HepG2 (cell line): Measurements from ENCODE around the gene GATAD2B. TPM values are rescaled to one million over a fixed set of nuclear protein-coding genes. Genes with fewer than 3 reads are reported as not detected.

Source experiments
- ATF3 ChIP-seq: sonication (generic); formaldehyde crosslinking; IDR thresholded peaks from 2 replicates; pipeline ENCODE4 v1.4.0; 2020; ENCODE audit warnings: missing genetic modification reagents
- CCDC6 ChIP-seq: sonication (generic); formaldehyde crosslinking; IDR thresholded peaks from 2 replicates; pipeline ENCODE4 v1.8.1; 2022; ENCODE audit warnings: mild to moderate bottlenecking, missing genetic modification reagents, moderate library complexity
- HNRNPUL1 ChIP-seq: fragments of 200-400 bp; formaldehyde crosslinking; IDR thresholded peaks from 2 replicates; pipeline ENCODE4 v1.6.1; 2017; ENCODE audit warnings: low read depth, mild to moderate bottlenecking, low read length, moderate library complexity
- KDM5A ChIP-seq: fragments of 200-600 bp; sonication (generic); IDR thresholded peaks from 2 replicates; pipeline ENCODE4 v1.7.0; 2018; ENCODE audit warnings: antibody characterized with exemption, mild to moderate bottlenecking, low read length, borderline replicate concordance
- KLF15 ChIP-seq: sonication (generic); formaldehyde crosslinking; IDR thresholded peaks from 2 replicates; pipeline ENCODE4 v1.8.1; 2023; ENCODE audit warnings: borderline replicate concordance, mild to moderate bottlenecking, inconsistent platforms, missing genetic modification reagents, mixed read lengths
- MAFK ChIP-seq, 2 experiments: IDR thresholded peaks in 1 of 2; conservative IDR thresholded peaks in 1 of 2; 2 replicates each; pipeline ENCODE4 v1.6.1; 2011; ENCODE audit warnings: improper control_type of control experiment in 2 of 2, low read length in 2 of 2
- MEF2D ChIP-seq: sonication (generic); formaldehyde crosslinking; IDR thresholded peaks from 2 replicates; pipeline ENCODE4 v1.5.1; 2020; ENCODE audit warnings: mild to moderate bottlenecking, missing genetic modification reagents
- MEIS2 ChIP-seq: sonication (generic); formaldehyde crosslinking; IDR thresholded peaks from 2 replicates; pipeline ENCODE4 v1.9.0; 2021; ENCODE audit warnings: mild to moderate bottlenecking, missing genetic modification reagents
- MIER3 ChIP-seq: IDR thresholded peaks from 2 replicates; pipeline ENCODE4 v1.6.1; 2016; ENCODE audit warnings: missing compliant biosample characterization, borderline replicate concordance
- ONECUT2 ChIP-seq: sonication (generic); formaldehyde crosslinking; IDR thresholded peaks from 2 replicates; pipeline ENCODE4 v1.4.0; 2020; ENCODE audit warnings: missing genetic modification reagents
- SRSF1 ChIP-seq: fragments of 200-400 bp; formaldehyde crosslinking; optimal IDR thresholded peaks from 2 replicates; pipeline ENCODE3; 2017; ENCODE audit warnings: mild to moderate bottlenecking, low read depth, low read length, moderate library complexity
- TRIM24 ChIP-seq: sonication (generic); formaldehyde crosslinking; IDR thresholded peaks from 2 replicates; pipeline ENCODE4 v1.8.0; 2022; ENCODE audit warnings: mild to moderate bottlenecking, missing genetic modification reagents
- XRCC5 ChIP-seq: fragments of 200-400 bp; formaldehyde crosslinking; optimal IDR thresholded peaks from 2 replicates; pipeline ENCODE3; 2017; ENCODE audit warnings: mild to moderate bottlenecking, low read length
- ZFP37 ChIP-seq: sonication (generic); formaldehyde crosslinking; IDR thresholded peaks from 2 replicates; pipeline ENCODE4 v1.4.0; 2020; ENCODE audit warnings: missing genetic modification reagents, borderline replicate concordance
- ZNF296 ChIP-seq: sonication (generic); formaldehyde crosslinking; conservative IDR thresholded peaks from 2 replicates; pipeline ENCODE4 v1.5.0; 2020; ENCODE audit warnings: mild to moderate bottlenecking, missing genetic modification reagents
- ZNF335 ChIP-seq: sonication (generic); formaldehyde crosslinking; IDR thresholded peaks from 2 replicates; pipeline ENCODE4 v1.4.0; 2020; ENCODE audit warnings: missing genetic modification reagents
- ZNF33B ChIP-seq: sonication (generic); formaldehyde crosslinking; IDR thresholded peaks from 2 replicates; pipeline ENCODE4 v1.5.1; 2020; ENCODE audit warnings: mild to moderate bottlenecking, missing genetic modification reagents
- ZNF501 ChIP-seq: sonication (generic); formaldehyde crosslinking; IDR thresholded peaks from 2 replicates; pipeline ENCODE4 v1.5.1; 2020; ENCODE audit warnings: mild to moderate bottlenecking, moderate library complexity, missing genetic modification reagents
- ZNF550 ChIP-seq: sonication (generic); formaldehyde crosslinking; IDR thresholded peaks from 2 replicates; pipeline ENCODE4 v1.4.0; 2020; ENCODE audit warnings: mild to moderate bottlenecking, missing genetic modification reagents, borderline replicate concordance
- ZNF660 ChIP-seq: sonication (generic); formaldehyde crosslinking; IDR thresholded peaks from 2 replicates; pipeline ENCODE4 v1.5.1; 2020; ENCODE audit warnings: mild to moderate bottlenecking, low read depth, missing genetic modification reagents, borderline replicate concordance
- ZNF891 ChIP-seq: sonication (generic); formaldehyde crosslinking; IDR thresholded peaks from 2 replicates; pipeline ENCODE4 v1.5.0; 2020; ENCODE audit warnings: mild to moderate bottlenecking, missing genetic modification reagents
- ZSCAN31 ChIP-seq: sonication (generic); formaldehyde crosslinking; IDR thresholded peaks from 2 replicates; pipeline ENCODE4 v1.5.0; 2020; ENCODE audit warnings: low read depth, mild to moderate bottlenecking, missing genetic modification reagents
- polyA plus RNA-seq, 8 experiments: library from polyadenylated mRNA; depleted of rRNA in 3 of 8; stranded (reverse) in 7 of 8; unstranded in 1 of 8; fragments of >200 nt; fragmentation: Illumina TruSeq in 4 of 8; extraction: Trizol in 4 of 8; gene quantifications; 2 replicates each; pipeline versions ENCODE4 v1.2.1 to v1.2.3, GENCODE V29; 2011 to 2016; ENCODE audit warnings: low read depth in 4 of 8, missing spikeins in 1 of 8, mixed read lengths in 1 of 8; ENCODE audit not compliant: insufficient read depth in 1 of 8
- total RNA-seq, 5 experiments: library from RNA; depleted of rRNA; stranded (reverse); fragments of >200 nt; fragmentation: Illumina TruSeq; extraction: Trizol; gene quantifications; 2 replicates each; pipeline ENCODE4 v1.2.3, GENCODE V29; 2016; ENCODE audit warnings: low read depth in 1 of 5
- TF ChIP-seq, protein P1 (sequence below): sonication (generic); formaldehyde crosslinking; conservative IDR thresholded peaks from 2 replicates; pipeline ENCODE4 v1.4.0; 2020; ENCODE audit warnings: missing genetic modification reagents
- TF ChIP-seq, protein P2 (sequence below): sonication (generic); formaldehyde crosslinking; IDR thresholded peaks from 2 replicates; pipeline ENCODE4 v1.4.0; 2020; ENCODE audit warnings: missing genetic modification reagents, borderline replicate concordance

GATAD2B gene
- total and polyA plus RNA-seq, 2 of the 13 experiments (the other 11 are each of a cell fraction or from before 2014, with no cell fraction given) = 3.2 to 5.2 TPM

DNA sequence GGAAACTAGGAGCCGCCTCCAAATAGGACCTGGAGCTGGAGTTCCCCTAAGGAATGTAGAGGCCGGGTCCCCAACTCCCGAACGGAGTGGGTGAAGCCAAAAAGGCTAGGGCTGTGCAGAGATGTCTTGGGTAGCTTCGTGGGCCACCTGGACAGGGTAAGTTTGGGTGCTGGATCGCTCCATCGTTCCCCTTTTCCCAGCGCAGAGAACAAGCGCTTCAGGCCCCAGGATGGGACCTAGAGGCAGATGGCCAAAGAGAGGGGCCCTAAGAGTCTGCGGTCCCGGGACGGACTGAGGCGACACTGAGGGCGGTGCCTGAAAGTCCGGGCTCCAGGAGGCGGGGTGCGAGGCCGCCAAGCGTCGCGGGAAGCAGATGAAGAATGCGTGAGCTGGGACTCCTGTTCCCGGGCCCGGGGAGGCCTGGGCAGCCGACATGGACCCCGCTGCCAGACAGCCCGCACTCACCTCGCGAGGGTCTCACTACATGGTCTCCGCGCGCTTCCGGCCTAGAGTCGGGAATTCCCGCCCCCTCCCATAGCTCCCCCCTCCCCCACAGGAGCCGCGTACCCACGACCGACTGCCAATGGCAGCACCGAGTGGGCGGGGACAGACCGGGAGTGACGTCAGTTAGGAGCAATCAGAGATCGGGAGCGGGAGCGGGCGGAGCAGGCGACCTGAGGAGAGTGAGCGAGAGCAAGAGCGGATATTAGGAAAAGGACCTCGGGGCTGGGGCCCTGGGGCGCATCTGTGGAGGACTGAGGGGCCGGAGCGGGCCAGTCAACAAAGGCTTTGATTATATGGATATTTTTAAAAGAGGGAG, 40.5 kb upstream of the GATAD2B start, which contains the start of gene SLC39A1 (continued):
- TF ChIP-seq ZNF501 (CRISPR knock-in tag) = peak; percentile 76; the same call in 1 of the 2 replicates
- TF ChIP-seq ZNF550 (CRISPR knock-in tag) = no peak
- no peak for TF ChIP-seq ZNF335 (CRISPR knock-in tag)
- no peak; the same call in 1 of the 2 replicates for TF ChIP-seq MIER3
- no peak for TF ChIP-seq XRCC5
- peak; percentile 47; the same call in 1 of the 2 replicates for TF ChIP-seq CCDC6 (CRISPR knock-in tag)
- 0 out of 2 replicates have a peak, but pooled peaks have one; percentile 30 for TF ChIP-seq ZNF891 (CRISPR knock-in tag)
- TF ChIP-seq MEF2D (CRISPR knock-in tag) = 0 out of 2 replicates have a peak, but pooled peaks have one; percentile 48
- peak; percentile 51; the same call in 1 of the 2 replicates for TF ChIP-seq MEIS2 (CRISPR knock-in tag)
- TF ChIP-seq TRIM24 (CRISPR knock-in tag) = no peak
- TF ChIP-seq ONECUT2 = 0 out of 2 replicates have a peak, but pooled peaks have one; percentile 6
- no peak for TF ChIP-seq ATF3
- peak; percentile 43 for TF ChIP-seq SRSF1
- TF ChIP-seq, protein P1, sequence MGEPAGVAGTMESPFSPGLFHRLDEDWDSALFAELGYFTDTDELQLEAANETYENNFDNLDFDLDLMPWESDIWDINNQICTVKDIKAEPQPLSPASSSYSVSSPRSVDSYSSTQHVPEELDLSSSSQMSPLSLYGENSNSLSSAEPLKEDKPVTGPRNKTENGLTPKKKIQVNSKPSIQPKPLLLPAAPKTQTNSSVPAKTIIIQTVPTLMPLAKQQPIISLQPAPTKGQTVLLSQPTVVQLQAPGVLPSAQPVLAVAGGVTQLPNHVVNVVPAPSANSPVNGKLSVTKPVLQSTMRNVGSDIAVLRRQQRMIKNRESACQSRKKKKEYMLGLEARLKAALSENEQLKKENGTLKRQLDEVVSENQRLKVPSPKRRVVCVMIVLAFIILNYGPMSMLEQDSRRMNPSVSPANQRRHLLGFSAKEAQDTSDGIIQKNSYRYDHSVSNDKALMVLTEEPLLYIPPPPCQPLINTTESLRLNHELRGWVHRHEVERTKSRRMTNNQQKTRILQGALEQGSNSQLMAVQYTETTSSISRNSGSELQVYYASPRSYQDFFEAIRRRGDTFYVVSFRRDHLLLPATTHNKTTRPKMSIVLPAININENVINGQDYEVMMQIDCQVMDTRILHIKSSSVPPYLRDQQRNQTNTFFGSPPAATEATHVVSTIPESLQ = no peak
- TF ChIP-seq, protein P2, sequence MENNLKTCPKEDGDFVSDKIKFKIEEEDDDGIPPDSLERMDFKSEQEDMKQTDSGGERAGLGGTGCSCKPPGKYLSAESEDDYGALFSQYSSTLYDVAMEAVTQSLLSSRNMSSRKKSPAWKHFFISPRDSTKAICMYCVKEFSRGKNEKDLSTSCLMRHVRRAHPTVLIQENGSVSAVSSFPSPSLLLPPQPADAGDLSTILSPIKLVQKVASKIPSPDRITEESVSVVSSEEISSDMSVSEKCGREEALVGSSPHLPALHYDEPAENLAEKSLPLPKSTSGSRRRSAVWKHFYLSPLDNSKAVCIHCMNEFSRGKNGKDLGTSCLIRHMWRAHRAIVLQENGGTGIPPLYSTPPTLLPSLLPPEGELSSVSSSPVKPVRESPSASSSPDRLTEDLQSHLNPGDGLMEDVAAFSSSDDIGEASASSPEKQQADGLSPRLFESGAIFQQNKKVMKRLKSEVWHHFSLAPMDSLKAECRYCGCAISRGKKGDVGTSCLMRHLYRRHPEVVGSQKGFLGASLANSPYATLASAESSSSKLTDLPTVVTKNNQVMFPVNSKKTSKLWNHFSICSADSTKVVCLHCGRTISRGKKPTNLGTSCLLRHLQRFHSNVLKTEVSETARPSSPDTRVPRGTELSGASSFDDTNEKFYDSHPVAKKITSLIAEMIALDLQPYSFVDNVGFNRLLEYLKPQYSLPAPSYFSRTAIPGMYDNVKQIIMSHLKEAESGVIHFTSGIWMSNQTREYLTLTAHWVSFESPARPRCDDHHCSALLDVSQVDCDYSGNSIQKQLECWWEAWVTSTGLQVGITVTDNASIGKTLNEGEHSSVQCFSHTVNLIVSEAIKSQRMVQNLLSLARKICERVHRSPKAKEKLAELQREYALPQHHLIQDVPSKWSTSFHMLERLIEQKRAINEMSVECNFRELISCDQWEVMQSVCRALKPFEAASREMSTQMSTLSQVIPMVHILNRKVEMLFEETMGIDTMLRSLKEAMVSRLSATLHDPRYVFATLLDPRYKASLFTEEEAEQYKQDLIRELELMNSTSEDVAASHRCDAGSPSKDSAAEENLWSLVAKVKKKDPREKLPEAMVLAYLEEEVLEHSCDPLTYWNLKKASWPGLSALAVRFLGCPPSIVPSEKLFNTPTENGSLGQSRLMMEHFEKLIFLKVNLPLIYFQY (CRISPR knock-in tag) = peak; percentile 25; the same call in 1 of the 2 replicates
- peak; percentile 30; the same call in 1 of the 2 replicates for TF ChIP-seq ZNF33B (CRISPR knock-in tag)
- TF ChIP-seq KLF15 (CRISPR knock-in tag) = no peak
- no peak for TF ChIP-seq MAFK (conservative IDR thresholded peaks at IDR 0.05 in 1 of 2, IDR thresholded peaks at IDR 0.05 in 1 of 2; ENCODE audit: low read length in 2 of 2)
- TF ChIP-seq KDM5A = peak; percentile 53; the same call in 1 of the 2 replicates
- TF ChIP-seq ZSCAN31 (CRISPR knock-in tag) = no peak; the same call in 1 of the 2 replicates
- no peak; the same call in 1 of the 2 replicates for TF ChIP-seq ZFP37 (CRISPR knock-in tag)
- no peak for TF ChIP-seq ZNF296 (CRISPR knock-in tag)
- no peak for TF ChIP-seq ZNF660 (CRISPR knock-in tag)
- TF ChIP-seq HNRNPUL1 = no peak
